Activated CD4-positive, CD25-positive, alpha-beta regulatory T cell treated with anti-CD3 and anti-CD28 coated beads, Interleukin-2, amount 50 U/mL, for 16 hours (primary cell): ENCODE measurements around the gene COQ5.
"Not testable (repeated sequence)": the region's sequence is repeated elsewhere in the genome, so short reads cannot be mapped to it uniquely, and the experiment has no call there.

Source experiments
- DNase-seq: peaks from one replicate; pipeline ENCODE4 v3.0.0-alpha.2; 2020; ENCODE audit warnings: low read depth, low spot score

The COQ5 gene

GRCh38 chr12:120529641-120530417 lies 871 bp upstream of the COQ5 start:
- no peak for DNase-seq

DNA sequence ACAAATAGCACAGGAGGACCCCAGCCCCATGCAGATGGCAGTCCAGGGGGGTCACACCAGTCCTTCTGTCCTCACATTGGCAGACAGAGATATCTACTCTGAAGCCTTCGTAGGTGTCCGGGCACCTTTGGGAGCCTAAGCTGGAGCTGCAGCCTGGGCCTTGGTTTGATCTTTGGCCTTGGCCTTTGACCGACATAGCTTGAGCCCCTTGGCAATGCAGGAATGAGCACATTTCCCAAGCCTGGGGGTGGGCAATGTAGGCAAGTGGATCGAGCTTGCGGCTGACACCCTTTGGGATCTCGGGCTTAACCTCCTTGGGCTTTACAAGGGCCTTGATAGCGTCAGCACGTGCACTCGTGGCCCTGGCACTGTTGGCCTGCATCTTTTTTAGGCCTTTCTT lies 6.4 kb downstream of the COQ5 start:
- no peak for DNase-seq

DNA sequence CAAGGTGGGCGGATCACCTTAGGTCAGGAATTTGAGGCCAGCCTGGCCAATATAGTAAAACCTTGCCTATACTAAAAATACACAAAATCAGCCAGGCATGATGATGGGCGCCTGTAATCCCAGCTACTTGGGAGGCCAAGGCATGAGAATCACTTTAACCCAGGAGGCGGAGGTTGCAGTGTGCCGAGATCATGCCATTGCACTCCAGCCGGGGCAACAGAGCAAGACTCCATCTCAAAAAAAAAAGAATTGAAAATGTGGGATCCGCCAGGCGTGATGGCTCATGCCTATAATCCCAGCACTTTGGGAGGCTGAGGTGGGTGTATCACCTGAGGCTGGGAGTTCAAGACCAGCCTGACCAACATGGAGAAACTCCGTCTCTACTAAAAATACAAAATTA lies 9.6 kb downstream of the COQ5 start:
- not testable (repeated sequence) for DNase-seq

DNA sequence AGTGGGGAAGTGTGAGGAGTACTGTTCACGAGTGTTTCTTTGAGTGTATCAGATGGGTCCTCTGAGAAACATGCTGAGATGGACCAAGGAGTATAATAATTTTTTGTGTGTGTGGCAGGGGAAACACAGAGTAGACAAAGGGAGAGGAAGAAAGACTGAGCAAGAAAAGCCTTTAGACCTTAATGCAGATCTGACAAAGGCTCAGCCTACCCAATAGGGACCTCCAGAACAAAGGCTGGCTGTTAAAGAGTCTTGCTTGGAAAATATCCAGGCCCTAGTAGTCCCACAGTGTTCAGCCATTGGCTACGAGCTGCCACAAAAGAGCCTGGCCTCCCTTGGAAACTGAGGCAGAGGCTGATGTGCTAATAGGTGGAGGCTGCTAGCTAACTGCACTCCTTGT lies 13.5 kb downstream of the COQ5 start:
- no peak for DNase-seq

DNA sequence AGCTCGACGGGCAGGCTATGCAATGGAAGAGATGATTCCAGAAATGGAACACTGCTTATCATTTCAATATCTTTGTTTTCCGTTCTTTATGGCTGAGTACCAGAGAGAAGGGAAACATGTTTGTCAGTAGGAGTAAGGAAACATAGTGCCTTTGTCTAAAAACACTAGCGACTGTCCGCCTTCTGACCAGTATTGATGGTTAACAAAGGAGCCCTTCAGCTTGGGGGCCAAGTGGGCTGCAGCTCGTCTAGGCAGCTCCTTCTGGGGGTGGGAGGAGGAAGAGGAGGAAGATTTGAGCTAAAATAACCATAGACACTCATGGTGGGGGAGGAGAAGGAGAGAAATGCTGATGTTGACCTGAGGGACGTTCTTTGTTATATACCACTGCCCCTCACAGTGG lies 15.0 kb downstream of the COQ5 start:
- DNase-seq = no peak

GRCh38 chr12:120508537-120508936 lies 20.4 kb downstream of the COQ5 start:
- no peak for DNase-seq

DNA sequence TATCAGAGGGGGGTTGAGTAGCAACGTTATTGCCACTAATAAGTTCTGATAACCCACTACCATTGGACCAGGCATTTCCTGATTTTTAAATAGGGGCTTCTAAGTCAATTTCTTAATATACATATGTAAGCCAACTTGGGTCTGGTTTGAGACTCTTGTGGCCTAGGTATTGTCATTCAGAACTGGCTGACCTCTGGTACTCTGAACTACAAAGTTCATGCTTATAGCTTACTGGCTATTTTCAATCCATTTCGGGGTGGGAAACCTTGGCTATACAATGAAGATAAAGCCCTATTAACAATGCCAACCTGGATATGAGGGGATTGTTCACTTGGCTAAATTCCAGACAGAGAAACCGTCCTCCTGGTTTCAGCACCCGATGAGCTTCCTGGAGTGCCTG lies 24.4 kb downstream of the COQ5 start:
- DNase-seq = no peak

DNA sequence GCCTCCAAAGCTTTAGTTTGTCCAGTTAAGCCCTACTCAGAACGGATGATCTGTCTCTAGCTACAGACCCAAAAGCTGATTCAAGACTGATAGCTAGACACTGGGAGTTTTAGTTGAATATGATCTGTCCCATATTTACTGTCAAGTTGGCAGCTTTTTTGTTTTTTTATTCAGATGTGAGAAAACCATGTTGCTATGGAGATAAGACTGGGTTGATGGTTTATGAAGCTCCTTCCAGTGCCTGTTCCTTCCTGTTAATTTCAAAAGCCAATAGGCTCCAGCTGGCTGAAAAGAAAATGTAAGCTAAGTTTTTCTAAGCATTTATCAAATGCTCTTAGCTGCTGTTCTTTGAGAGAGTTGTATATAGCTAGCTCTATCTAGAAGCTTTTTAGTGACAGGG lies 28.4 kb downstream of the COQ5 start:
- DNase-seq = no peak

DNA sequence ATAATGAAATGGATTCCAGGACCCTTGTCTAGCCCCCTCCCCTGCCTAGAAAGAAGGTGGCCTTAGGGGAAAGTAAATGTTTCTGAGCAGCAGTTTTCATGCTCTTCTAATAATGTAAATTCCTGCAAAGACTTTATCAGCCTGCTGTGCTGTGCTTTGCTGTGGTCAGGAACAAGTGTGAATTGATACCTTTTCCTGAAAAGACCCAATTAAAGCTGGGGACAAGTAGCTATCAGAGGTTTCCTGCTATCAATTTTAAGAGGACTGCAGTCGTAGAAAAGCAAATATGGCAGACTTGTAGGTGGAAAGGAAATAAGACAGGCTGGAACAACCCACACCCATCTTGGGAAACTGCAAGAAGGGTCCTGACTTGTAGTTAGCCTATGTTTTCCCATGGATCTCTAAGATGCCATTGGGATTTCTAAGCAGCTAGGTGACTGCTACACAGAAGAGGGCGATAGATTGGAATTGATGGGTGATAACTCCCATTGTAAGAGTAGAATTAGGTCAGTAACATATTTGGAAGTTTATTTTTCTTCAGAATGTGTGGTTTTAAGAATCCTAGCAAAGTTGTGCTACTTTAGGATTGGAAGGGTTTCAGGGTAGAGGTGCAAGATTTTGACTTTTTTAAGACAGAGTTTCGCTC lies 30.0 kb downstream of the COQ5 start:
- no peak for DNase-seq

DNA sequence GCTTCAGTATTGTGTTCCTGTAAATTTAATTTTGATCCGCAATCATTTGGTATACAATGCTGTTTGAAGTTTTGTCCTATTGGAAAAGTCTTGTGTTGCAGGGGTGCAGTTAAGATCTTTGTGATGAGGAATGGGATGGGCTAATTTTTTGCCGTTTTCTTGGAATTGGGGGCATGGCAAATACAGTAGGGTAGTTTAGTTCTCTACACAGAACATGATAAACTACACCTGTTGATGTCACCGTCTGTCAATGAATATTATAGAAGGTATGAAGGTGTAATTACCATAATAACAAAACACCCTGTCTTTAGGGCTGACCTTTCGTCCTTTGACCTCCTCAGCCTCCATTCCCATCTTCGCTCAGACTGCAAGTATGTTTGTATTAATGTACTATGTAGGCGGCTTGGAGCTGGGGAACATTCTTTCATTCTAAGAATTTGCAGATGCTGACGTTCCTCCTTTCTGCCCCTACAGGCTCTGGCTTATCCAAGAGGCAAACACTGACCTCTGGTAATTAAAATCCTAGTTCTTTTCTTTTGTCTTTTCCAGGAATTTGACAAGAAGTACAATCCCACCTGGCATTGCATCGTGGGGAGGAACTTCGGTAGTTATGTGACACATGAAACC lies 31.3 kb downstream of the COQ5 start:
- DNase-seq = no peak

DNA sequence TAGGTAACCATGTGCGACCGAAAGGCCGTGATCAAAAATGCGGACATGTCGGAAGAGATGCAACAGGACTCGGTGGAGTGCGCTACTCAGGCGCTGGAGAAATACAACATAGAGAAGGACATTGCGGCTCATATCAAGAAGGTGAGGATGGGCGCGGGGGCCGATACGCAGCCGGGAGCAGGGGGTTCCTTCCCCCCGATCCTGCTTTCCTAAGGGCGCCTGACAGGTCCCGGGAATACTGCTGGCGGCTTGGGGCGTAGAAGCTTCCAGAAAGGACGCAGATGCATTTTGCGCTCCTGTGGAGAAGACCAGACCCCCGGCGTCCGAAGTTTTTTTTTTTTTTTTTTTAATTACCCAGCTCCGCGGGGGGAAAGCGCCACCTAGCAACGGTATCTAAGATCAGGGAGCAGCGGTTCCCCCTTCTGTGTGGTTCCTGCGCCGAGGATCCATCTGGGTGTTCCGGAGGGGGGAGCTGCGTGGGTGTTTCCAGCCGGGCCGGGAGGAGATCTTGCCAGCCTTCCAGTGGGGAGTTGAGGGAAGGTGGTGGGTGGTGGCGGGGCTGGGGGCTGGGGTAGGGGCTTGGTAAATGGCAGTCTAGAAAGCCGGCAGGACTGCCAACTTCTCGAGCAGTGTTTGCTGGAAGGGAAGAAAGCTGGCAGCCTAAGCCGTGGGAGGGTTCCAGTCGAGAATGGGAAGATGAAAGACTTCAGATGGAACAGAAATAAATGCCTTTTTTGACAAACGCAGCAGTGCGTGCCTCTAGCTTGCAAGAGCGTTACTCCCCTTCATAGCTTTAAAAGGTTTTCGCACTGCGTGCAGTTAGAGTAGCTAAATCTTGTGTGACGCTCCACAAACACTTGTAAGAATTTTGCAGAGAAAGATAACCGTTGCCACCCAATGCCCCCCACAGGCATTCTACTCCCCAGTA lies 32.3 kb downstream of the COQ5 start:
- no peak for DNase-seq

- peak; percentile 96 for DNase-seq
Measured at GRCh38 chr12:120495731-120496412, 33.1 kb downstream of the COQ5 start, which contains the start of gene DYNLL1. Gene DYNLL1 (plus strand): TSS chr12:120496113. CDS start chr12:120496422, 309 bp downstream.

DNA sequence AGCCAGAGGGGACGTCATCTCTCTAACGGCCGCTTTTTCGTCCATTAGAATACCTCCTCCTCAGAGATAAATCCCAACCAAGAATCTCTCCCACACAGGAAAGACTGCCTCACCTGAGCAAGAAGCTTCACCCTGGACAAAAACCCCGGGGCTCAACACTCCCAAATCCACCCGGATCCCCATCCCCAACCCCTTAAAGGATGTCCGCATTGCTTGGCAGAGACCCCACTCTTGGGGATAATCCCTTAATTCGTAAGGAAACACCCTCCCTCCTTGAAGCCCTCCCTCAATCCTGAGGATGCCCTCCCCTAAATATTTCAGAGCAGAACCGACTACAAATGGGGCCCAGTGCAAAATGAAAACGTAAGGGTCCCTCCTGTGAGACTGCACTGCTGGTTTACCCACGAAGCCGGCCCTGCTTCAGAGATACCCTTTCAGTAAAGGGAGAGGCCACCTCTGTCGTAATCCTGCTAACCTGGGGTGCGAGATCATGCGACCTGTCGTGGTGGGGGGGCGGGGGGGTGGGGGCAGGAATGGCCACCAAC lies 33.7 kb downstream of the COQ5 start:
- DNase-seq = no peak

- DNase-seq = no peak
Measured at GRCh38 chr12:120490833-120491512, 38.0 kb downstream of the COQ5 start.

DNA sequence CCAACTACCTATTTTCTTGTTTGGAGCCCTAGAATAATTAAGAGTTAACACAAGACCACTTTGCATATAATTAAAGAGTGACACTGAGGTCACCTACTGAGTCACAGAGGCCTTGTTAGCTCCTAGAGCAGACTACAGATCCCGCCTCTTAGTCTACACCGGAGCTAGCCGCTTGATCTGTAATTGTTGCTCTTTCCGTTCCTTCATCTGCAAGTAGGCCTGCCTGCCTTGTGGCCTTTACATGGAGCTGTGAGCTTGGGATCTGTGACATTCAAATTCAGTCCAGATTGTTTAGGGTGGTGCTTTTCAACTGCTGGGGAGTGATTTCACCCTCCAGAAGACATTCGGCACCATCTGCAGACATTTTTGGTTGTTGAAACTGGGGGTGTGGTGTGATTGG lies 38.6 kb downstream of the COQ5 start:
- DNase-seq = no peak

DNA sequence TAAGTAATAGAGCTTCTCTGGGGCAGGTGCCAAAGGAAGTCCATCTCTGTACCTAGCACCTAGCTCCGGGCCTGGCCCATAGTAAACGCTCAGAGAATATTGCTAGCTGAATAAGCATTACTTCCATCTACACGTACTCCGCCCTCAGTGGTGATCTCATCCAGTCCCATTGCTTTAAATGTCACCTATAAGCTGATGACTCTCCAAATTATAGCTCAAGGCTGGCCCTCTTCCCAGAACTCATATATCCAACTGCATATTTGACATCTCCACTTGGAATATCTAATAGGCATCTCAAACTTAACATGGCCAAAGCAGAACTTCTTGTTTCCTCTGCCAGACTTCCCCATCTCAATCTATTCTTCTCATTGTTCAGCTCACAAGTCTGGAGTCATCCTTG lies 39.9 kb downstream of the COQ5 start:
- DNase-seq = no peak

DNA sequence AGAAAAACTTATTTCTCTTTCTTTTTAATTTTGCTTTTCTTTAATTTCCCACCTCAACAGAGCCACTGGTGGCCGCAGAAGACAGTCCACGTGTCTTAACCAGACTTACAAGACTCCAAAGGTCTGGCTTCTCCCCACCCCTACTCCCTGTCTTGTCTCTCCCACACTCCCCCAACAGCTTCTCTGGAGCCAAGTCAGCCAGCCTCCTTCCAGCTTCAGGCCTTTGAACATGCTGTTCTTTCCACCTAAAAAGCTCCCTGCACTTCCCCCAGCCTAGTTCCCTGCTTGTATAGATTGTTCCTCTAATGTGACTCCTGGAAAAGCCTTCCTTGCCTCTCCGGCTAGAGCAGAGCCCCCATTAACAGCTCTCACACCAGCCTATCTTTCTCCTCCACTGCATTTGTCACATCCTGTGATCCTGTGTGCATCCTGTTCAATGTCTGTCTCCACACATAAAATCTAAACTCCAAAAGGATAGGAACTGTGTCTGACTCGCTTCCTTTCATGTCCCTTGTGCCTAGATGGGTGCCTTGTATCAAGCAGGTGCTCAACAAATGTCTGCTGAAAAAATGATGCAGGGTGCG lies 40.8 kb downstream of the COQ5 start:
- DNase-seq = no peak

- DNase-seq = not testable (repeated sequence)
Measured at GRCh38 chr12:120487552-120487951, 41.4 kb downstream of the COQ5 start.

DNA sequence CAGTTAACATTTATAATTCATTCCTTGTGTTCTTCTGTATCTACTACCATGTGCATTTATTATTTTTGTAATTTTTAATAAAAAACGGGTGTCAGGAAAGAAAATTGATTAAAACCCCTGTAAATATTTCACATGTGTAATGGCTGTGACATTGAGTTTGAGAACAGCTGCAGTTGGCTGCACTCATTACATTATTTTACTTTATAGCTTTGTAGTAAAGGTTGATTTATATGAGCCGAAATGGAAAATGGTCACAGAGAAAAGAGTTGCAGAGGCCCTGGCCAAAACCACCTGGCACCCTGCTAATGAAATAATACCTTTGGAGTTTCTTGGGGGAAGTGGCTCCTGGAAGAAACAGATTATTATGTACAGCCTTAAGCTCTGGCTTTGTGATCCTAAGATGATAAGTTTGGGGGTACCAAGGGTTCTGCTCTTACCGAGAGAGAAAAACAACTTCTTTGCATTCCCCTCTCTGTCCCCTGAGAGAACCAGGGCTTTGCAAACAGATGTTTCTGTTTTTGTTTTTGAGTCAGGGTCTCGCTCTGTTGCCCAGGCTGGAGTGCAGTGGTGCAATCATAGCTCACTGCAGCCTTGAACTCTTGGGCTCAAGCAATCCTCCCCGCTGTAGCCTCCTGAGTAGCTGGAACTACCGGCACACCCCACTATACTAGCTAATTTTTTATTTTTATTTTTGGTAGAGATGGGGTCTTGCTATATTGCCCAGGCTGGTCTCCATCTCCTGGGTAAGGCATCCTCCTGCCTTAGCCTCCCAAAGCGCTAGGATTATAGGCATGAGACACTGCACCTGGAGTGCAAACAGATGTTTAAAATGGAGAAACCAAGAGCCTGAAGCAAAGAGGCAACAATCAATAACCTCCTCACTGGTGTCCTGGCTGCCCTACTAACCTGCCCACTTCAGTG lies 42.7 kb downstream of the COQ5 start:
- no peak for DNase-seq
